ENCODE results near the gene PCSK6. TPM values are rescaled to one million over a fixed set of nuclear protein-coding genes. Genes with fewer than 3 reads are reported as not detected.

PCSK6 gene
- total RNA-seq, 1 experiment from 2014 or later: 2.9 TPM

DNA sequence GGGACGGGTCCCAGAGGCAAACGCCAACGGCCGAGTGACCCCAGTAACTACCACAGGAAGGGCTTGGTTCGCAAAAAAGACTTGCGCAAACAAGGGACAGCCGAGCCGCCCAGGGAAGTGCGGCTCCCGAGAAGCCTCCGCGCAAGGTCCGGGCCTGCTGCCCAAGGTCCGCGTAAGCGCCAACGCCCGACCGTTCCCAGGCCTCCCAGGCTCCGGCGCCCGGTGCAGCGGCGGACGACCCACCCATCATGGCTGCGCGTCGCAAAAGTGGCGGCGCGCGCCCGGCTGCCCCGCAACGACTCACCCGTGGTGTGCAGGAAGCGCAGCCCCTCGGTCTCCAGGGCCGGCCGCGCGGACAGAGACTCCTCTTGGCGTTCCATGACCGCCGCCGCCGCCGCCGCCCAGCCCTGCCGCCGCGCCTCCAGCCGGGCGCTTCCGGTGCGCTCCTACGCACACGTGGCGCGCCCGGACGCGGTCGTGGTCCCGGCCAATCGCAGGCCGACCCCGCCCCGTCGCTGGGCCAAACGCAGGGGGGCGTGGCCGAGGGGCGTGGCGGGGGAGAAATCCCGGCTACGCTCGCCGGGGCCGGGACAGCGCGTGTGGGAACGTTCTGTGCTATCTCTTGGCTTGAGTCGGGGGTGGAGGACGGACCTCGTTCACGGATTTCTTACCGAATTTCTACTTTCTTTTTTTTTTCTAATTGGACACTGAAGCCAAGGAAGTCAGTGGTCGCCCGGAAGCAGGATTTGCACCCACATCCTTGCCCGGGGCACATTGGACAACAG, 212.3 kb downstream of the PCSK6 start, which contains the start of gene SELENOS:
SELENOS (minus strand) TSS at position 448 of the 785 bp plus-strand sequence; CDS start at position 380, 68 bp downstream.
- ChIA-PET POLR2A (interaction anchor here (0.5 kb wide), 1 partner anchor 1675 kb away, joined by 3 read pairs; no protein-coding TSS in a partner anchor), CTCF (interaction anchor here (1.2 to 1.3 kb wide), 2 partner anchors 12 to 269 kb away, joined by 4 to 6 read pairs (median 6); no protein-coding TSS in a partner anchor)
- peaks cover 46% of the 10 kb centered on the region for H3K36me3 Mint-ChIP-seq
- peak within 1 kb of the TSS; percentile 99 for H3K4me3 Mint-ChIP-seq
- peaks cover 9% of the 10 kb centered on the region for H3K4me1 Mint-ChIP-seq
- H3K27me3 Mint-ChIP-seq (ENCODE audit: low read depth): no peaks in the 10 kb centered on the region
- peak; percentile 94 for ATAC-seq
- H3K27ac Mint-ChIP-seq: peak within 1 kb of the TSS; percentile 96
- peak; percentile 86 for DNase-seq (ENCODE audit: low spot score)
- H3K9me3 Mint-ChIP-seq: no peaks in the 10 kb centered on the region
- no peak for TF ChIP-seq MXD4 (CRISPR knock-in tag; IDR thresholded peaks at IDR 0.05; ENCODE audit: borderline replicate concordance)
- TF ChIP-seq, protein P1, sequence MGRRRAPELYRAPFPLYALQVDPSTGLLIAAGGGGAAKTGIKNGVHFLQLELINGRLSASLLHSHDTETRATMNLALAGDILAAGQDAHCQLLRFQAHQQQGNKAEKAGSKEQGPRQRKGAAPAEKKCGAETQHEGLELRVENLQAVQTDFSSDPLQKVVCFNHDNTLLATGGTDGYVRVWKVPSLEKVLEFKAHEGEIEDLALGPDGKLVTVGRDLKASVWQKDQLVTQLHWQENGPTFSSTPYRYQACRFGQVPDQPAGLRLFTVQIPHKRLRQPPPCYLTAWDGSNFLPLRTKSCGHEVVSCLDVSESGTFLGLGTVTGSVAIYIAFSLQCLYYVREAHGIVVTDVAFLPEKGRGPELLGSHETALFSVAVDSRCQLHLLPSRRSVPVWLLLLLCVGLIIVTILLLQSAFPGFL (CRISPR knock-in tag; IDR thresholded peaks at IDR 0.05; ENCODE audit: borderline replicate concordance): no peak
- TF ChIP-seq RORB (CRISPR knock-in tag; IDR thresholded peaks at IDR 0.05): no peak
- no peak for TF ChIP-seq OVOL2 (CRISPR knock-in tag; IDR thresholded peaks at IDR 0.05; ENCODE audit: borderline replicate concordance)
- no peak; the same call in 1 of the 2 replicates for TF ChIP-seq KAT7 (CRISPR knock-in tag; IDR thresholded peaks at IDR 0.05; ENCODE audit: borderline replicate concordance)
- no peak; the same call in 1 of the 2 replicates for TF ChIP-seq ATF1 (CRISPR knock-in tag; IDR thresholded peaks at IDR 0.05)
- no peak for TF ChIP-seq ZNF121 (CRISPR knock-in tag; IDR thresholded peaks at IDR 0.05)
- no peak for TF ChIP-seq IRF2 (CRISPR knock-in tag; IDR thresholded peaks at IDR 0.05; ENCODE audit: borderline replicate concordance, low read depth)
- no peak for TF ChIP-seq ZNF671 (CRISPR knock-in tag; IDR thresholded peaks at IDR 0.05)
- no peak for TF ChIP-seq ATF6 (CRISPR knock-in tag; IDR thresholded peaks at IDR 0.05)
- TF ChIP-seq FOXJ3 (CRISPR knock-in tag; IDR thresholded peaks at IDR 0.05; ENCODE audit: borderline replicate concordance): no peak
- peak; percentile 62; the same call in 1 of the 2 replicates for TF ChIP-seq FOXP4 (CRISPR knock-in tag; IDR thresholded peaks at IDR 0.05)
- TF ChIP-seq STAT6 (CRISPR knock-in tag; conservative IDR thresholded peaks at IDR 0.05; ENCODE audit: low read depth): no peak
- TF ChIP-seq ZNF532 (CRISPR knock-in tag; IDR thresholded peaks at IDR 0.05; ENCODE audit: borderline replicate concordance): no peak
- TF ChIP-seq, protein P2, sequence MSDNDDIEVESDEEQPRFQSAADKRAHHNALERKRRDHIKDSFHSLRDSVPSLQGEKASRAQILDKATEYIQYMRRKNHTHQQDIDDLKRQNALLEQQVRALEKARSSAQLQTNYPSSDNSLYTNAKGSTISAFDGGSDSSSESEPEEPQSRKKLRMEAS (CRISPR knock-in tag; IDR thresholded peaks at IDR 0.05): peak; percentile 62; the same call in 1 of the 2 replicates
- no peak for TF ChIP-seq CDX4 (CRISPR knock-in tag; IDR thresholded peaks at IDR 0.05; ENCODE audit: borderline replicate concordance)
- peak; percentile 41; the same call in 1 of the 2 replicates for TF ChIP-seq RELA (CRISPR knock-in tag; IDR thresholded peaks at IDR 0.05; ENCODE audit: borderline replicate concordance)
- TF ChIP-seq FOXK1 (CRISPR knock-in tag; IDR thresholded peaks at IDR 0.05): peak; percentile 88
- TF ChIP-seq ZNF317 (CRISPR knock-in tag; IDR thresholded peaks at IDR 0.05; ENCODE audit: borderline replicate concordance, low read depth): no peak
- no peak for TF ChIP-seq ZNF219 (CRISPR knock-in tag; IDR thresholded peaks at IDR 0.05; ENCODE audit: borderline replicate concordance)
- TF ChIP-seq, protein P3, sequence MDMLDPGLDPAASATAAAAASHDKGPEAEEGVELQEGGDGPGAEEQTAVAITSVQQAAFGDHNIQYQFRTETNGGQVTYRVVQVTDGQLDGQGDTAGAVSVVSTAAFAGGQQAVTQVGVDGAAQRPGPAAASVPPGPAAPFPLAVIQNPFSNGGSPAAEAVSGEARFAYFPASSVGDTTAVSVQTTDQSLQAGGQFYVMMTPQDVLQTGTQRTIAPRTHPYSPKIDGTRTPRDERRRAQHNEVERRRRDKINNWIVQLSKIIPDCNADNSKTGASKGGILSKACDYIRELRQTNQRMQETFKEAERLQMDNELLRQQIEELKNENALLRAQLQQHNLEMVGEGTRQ (CRISPR knock-in tag; IDR thresholded peaks at IDR 0.05): peak; percentile 86
- no peak for TF ChIP-seq SMAD4 (CRISPR knock-in tag; IDR thresholded peaks at IDR 0.05)
